D341Med (cell line): ENCODE data around the gene TNFRSF1A.

Experiments
- DNase-seq: peaks from one replicate; pipeline ENCODE4 v3.0.0; 2012; ENCODE audit warnings: low spot score

Gene TNFRSF1A

DNA sequence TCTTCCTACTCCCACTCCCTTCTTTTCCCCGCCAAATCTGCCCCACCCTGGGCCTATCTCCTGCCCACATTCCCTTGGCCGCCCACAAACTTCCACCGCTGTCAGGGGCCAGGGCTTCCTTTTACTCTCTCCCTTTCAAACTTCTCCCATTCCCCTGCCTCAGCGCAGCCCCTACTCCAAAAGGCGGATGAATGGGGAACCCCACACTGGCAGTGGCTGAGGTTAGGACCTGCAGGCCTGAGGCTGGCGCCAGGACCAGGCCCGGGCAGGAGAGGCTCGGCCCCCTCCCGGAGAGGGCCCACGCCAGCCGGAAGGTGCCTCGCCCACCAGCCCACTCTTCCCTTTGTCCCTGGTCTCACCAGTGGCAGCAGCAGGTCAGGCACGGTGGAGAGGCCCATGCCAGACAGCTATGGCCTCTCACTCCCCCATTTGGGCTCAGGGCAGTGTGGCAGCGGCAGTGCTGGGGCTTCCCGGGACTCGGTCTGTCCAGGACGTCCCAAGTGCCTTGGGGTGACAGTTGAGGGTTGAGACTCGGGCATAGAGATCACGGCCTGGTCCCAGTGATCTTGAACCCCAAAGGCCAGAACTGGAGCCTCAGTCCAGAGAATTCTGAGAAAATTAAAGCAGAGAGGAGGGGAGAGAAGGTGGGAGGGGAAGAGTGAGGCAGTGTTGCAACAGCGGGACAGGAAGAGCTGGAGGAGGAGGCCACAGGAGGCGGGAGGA lies at the start of gene TNFRSF1A:
TNFRSF1A (minus strand) TSS at position 660 of the 723 bp plus-strand sequence; CDS start at position 398, 262 bp downstream.
- DNase-seq, result no peak

DNA sequence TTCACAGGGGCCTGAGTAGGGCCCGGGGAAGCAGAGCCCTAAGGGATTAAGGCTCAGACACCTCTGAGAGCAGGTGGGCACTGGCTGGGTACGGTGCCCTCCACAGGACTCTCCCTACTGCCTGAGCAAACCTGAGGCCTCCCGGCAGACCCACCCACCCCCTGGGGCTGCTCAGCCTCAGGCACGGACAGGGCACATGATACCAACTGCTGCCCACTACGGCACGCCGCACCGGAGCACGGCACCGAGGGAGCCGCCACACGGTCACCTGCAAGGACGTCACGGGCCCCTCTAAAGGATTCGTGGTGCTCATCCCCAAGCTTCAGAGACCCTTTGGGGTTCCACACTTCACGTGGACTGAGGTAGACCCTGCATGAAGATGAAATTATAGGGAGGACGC lies 49.1 kb upstream of the TNFRSF1A start:
- DNase-seq, result no peak

DNA sequence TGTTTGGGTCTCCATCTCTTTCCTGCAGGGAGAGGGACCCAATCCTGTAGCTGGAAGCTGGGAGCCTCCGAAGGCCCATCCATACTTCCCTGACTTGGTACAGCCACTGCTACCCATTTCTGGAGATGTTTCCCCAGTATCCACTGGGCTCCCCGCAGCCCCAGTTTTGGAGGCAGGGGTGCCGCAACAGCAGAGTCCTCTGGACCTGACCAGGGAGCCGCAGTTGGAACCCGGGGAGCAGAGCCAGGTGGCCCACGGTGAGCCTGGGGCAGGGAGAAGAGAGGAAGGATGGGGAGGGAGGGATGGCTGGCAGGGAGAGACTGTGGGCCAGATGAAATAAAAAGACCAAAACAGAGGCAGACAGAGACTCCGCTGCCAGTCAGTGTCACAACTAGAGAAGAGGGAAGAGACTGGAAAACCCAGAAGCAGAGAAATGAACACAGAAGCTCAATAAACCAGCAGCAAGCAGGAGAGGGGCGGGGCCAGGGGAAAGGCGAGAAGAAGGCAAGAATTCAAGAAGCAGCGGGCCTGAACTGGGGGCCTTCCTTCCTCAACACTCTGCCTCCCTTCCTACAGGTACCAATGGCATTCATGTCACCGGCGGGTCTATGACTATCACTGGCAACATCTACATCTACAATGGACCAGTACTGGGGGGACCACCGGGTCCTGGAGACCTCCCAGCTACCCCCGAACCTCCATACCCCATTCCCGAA lies 48.4 kb upstream of the TNFRSF1A start:
- no peak for DNase-seq

DNA sequence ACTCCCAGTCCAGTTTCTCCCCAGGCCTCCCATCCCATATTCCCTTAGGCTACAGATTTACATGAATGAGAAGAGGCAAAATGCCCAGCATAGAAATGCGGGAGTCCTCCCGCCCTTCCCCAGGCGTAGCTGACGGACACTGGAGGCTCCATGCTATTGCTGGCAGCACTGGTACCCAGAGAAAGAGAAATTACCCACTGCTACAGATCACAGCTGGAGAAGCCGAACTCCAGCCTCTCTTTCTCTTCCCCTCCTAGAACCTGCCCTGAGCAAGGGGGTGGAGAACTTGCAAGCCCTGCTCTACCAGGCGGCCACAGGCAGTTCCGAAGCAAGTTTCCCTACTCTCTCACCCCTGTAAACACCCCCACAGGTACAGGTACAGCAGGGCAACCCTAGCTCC lies 45.7 kb upstream of the TNFRSF1A start:
- DNase-seq, result no peak

DNA sequence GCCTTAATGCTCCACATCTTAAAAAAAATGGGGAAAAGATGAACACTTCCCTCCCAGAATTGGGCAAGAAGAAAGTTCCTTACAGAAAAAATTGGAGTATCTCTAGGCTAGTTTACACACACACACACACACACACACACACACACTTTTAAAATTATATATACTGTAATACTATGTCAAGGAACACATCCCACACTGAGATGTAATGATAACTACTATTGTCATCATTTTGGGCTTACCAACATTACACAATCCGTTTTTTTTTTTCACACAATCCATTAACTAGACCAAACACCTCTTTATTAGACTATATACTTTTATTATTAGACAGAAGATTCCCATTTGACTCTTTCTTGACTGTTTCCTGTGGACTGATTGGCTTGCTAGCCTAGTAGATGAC lies 44.6 kb upstream of the TNFRSF1A start:
- no peak for DNase-seq

DNA sequence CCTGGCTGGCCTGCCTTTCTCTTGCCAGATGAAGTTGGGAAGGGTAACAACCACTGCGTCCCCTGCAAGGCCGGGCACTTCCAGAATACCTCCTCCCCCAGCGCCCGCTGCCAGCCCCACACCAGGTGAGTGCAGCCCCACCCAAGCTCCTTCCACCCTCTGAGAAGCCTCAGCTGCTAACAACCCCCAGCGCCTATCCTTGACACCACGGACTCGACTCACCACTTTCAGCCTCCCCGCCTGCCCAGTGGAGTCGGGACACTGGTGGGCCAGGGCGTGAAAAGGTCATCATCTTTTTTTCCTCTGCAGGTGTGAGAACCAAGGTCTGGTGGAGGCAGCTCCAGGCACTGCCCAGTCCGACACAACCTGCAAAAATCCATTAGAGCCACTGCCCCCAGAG lies 44.2 kb upstream of the TNFRSF1A start:
- DNase-seq, result no peak

DNA sequence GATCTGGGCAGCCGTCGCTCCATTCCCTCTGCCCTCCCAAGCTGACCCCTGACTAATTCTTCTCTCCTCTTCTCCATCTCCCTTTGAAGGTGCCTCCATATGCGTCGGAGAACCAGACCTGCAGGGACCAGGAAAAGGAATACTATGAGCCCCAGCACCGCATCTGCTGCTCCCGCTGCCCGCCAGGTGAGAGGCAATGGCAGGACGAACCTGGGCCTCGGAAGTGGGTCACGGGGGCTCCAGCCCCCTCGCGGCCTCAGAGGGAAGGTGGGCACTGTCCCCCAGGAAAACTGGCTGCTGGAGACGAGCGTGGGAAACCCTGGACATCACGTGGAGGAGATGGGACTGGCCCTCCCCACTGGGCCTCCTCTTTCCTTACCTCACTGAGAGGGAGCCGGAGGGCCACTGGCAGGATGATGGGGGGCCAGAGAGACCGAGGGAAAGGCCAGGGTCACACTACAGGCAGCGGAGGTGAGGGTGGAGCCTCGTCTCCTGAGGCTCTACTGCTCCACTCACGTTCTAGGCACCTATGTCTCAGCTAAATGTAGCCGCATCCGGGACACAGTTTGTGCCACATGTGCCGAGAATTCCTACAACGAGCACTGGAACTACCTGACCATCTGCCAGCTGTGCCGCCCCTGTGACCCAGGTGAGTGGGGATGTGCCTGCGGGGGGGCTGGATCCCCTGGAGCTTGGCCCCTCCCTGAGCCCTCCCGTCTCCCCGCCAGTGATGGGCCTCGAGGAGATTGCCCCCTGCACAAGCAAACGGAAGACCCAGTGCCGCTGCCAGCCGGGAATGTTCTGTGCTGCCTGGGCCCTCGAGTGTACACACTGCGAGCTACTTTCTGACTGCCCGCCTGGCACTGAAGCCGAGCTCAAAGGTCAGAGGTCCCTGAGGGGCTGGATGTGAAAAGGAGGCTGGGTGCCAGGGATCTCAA lies 42.9 kb upstream of the TNFRSF1A start:
- DNase-seq, result no peak

DNA sequence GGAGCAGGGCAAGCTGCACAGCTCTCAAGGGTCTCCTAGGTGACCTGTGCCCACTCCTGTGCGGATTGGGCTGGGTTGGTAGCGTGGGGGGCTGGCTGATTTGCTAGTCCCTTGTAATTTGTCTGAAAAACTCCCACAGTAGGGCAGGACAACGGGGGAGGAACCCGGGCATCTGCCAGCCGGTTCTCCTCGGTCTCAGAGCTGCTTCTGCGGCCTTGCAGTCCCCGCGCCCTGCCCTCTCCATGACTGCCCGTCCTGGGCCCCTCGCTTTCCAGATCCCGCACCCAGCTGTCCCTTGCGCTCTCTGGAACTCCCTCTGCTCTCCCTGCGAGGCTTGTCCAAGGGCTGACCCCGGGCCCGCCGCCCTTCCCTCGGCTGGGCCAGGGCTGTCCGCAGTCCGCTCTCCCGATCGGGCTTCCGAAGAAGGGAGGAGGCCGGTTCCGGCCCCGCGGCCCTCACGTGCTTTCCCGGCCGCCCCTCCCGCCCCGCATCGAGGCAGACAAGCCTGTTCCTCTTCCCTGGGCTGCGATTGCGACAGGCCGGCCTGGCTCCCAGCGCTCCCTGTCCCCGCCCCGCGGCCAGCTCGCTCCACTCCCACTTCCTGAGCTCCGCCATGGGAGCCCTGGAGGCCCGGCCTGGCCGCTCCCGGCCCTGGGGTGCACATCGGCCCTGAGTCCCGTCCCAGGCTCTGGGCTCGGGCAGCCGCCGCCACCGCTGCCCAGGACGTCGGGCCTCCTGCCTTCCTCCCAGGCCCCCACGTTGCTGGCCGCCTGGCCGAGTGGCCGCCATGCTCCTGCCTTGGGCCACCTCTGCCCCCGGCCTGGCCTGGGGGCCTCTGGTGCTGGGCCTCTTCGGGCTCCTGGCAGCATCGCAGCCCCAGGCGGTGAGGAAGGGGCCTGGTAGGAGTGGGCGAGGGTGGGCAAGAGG lies 42.0 kb upstream of the TNFRSF1A start, which contains the start of gene LTBR:
LTBR (plus strand) TSS at position 591 of the 927 bp plus-strand sequence; CDS start at position 788, 197 bp downstream.
- no peak for DNase-seq

DNA sequence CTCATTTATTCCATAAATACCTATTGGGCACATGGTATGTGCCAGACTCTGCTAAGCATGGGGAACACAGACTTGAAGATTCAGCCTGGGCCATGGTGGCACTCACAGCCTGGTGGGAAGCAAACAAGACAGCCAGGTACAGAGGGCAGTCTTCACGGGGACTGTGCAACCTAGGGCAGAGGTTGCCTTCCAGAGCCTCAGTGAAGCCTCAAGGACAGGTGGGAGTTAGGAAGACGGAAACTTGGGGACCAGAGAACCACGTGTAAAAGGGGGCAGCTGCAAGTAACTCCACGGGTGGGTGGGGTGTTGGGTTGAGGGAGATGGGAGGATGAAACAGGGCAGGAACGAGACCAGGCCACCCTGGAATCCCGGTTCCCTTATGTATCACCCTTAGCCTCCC lies 41.1 kb upstream of the TNFRSF1A start:
- DNase-seq, result no peak

DNA sequence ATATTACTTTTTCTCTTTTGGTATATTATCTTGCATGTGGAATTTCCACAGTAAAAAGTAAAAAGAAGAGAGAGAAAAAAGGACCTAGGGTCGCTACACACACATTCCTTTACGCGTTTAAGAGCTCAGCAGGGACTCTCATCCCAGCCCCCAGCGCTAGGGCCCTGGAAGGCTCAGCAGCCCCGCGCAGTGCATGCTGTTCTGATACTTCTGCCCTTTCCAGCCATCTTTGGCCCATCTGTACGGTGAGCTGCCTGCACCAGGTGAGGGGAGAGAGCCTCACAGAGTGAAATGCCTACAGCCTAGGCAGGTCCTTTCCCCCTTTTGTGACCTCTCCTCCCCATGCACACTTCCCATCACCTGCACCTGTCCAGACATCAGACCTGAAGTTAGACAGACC lies 40.5 kb upstream of the TNFRSF1A start:
- DNase-seq, result no peak

DNA sequence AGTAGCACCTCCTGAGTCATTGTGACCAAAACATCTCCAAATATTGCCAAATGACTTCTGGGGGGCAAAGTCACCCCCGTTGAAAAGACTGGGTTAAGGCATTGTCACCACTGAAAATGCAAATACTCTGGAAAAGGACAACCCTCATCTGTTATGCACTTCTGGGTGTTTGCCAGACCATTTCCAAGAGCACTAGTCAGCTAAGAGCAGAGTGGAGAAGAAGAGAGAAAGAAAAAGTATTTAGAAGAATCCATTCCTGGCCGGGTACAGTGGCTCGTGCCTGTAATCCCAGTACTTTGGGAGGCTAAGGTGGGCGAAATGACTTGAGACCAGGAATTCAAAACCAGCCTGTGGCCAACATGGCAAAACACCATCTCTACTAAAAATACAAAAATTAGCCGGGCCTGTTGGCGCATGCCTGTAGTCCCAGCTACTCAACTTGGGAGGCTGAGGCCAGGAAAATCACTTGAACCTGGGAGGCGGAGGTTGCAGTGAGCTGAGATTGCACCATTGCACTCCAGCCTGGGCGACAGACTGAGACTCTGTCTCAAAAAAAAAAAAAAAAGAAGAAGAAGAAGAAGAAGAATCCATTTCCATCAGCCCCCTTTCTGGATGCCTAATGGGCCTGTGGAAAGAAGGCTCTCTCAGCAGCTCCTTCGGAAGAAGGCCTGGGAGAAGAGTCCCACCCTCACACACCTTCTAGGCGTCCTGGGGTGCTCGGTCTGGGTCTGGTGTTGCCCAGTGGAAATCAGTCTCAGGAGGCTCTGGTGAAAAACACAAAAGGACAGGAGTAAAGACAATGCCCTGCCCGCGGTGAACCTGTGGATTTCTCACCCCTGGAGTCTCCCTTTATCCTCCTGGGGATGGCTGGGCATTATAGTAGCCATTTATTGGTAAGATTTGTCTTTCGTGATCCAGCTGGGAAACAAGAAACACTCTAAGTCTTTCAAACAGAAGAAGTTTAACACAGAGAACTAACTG lies 38.6 kb upstream of the TNFRSF1A start:
- DNase-seq, result no peak

DNA sequence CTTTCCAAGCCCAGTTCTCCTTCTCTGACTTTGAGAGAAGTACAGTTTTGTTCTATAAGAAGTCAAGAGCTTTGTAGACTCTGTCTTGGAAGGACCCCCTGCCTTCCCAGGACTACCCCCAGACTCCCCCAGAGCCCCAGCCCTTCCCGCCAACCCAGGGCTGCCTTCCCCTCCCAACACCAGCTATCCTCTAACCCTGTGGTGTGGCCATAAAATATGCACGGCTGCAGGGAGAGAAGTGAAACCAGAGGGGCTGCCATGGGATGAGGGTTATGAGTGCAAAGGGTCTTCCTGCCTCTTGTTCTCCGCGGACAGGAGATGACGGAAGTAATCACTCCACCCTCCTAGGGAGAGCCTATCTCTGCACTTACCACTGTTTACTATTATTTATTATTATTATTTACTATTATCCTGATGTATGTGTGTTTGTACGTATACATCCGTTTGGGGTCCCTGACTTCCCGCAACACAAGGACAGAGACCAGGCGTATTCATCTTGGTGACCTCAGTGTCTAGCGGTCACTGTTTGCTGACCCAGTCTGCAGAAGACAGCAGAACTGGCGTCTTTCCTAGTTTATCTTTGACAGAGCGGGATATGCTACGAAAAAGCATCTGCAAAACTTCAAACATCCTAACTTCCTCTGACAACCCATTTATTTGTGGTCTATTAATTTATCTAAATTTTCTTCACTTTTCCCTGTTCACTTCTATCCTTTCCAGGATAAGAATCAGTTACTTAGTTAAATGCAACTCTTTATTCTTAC lies 37.0 kb upstream of the TNFRSF1A start:
- DNase-seq, result no peak

DNA sequence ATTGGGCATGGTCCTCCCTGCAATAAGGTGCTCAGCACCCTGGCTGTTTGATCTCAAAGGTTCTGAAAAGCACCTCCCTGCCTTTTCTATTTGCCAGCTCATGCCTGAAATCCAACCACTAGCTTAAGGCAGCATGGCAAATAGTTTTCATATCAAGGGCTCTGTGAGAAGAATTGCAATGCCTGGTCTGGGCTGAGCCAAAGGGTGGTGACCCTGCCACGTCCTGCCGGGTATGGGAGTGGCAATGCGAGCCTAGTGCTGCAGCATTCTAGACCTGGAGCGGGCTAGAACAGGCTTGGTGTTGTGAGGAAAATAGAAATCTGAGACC lies 35.8 kb upstream of the TNFRSF1A start:
- DNase-seq, result no peak

DNA sequence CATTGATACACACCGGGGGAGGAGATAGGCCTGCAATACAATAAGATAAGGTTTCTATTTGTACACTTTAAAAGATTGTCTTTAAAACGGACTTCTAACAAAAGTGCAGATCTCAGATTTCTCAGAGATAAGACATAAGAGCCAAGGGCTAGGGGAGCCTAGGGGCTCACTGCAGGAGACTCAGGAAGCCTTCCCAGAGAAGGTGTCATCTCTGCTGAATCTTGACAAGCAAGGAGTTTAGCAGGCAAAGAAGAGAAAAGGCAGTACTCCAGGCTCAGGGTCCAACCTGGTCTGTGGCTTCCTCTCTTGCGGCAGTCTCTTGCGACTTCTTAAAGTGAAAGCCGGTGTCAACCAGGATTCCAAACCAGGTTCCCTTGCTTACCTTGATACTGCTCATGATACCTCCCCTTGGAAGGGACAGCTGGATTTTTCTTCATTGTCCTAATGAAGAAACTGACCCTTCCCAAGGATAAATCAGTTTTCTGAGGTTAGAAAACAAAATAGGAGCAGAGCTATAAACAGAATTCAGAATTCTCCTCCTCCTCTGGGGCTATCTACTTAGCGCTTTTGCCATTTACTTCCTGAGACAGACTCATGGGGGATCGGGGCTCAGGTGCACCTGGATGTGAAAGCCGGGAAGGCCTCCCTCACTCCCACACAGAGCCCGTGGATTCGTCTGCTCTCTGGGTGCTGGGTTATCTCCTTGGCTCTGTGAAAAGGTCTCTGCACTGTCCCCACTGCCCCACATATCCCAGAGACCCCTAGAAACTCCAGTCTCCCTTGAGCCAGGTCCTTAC lies 35.2 kb upstream of the TNFRSF1A start:
- no peak for DNase-seq

DNA sequence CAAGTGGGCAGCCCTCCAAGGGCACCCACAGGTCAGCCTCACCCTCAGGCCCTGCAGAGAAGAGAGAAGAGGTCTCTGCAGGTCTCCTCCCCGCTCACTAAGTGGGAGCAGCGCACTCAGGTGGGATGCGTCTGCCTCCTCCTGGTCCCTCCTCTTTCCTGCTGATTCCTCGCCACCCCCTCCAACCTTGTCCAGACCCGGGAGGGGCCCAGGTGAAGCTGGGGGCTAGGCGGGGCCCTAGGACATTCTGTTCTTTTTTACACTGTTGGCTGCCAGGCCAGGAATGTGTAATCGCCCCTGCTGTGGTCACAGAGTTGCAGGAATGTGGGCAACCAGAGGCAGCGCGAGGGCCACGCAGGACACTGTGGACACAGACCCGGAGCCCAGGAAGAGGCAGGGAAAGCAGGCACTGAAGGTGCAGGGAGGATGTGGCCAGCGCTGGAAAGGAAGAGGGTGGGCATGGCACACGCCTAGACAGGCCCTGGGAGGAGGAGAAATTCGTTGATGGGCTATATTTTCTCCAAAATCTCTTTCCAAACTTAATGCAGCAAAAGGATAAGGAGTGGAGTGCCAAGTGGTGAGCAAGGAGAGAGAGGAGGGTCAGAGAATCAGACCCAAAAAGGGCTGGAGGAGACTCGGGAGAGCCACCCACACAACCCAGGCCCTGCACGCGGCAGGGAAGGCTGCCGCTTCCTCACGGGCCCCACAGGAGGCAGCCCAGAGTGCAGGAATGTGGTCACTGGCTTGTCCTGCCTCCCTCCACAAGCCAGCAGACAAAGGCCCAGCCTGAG lies 34.4 kb upstream of the TNFRSF1A start:
- no peak for DNase-seq

DNA sequence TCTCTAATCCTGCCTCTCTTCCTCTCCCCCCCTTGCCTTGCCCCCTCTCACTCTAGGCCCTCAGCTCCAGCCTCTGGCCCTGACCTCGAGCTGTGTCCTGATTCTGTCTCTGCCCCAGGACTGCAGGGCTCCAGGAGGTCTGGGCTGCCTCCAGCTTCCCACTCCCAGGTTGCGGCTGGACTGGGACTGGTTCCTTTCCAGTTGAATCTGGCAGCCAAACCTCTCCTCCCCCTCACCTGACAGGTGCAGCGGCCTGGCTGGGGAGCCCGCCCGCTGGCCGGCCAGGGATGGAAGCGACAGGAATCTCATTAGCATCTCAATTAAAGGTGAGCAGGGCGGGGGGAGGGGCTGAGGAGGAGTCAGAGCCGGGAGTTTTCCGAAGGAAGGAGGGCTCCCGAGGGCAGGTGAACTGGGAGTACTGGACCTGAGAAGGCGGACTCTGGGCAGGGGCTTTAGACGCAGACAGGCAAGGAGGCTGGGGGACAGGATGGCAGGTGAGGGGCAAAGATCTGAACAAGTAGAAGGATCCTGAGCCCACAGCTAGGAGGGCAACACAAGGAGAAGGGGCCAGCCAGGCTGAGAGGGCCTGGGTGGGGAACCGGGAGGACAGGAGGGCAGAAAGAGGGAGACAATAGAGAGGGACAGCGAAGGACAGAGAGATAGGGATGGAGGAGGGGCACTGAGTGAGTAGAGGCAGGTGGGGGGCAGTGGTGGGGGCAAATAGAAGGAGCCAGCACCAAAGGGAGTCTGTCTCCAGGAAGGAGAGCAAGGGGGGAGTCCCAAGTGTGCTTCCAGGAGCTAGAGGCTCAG lies 33.6 kb upstream of the TNFRSF1A start, which contains the start of gene SCNN1A:
SCNN1A (minus strand) TSS at position 295 of the 810 bp plus-strand sequence. CDS start 780 bp downstream, outside the sequence.
- DNase-seq, result no peak

DNA sequence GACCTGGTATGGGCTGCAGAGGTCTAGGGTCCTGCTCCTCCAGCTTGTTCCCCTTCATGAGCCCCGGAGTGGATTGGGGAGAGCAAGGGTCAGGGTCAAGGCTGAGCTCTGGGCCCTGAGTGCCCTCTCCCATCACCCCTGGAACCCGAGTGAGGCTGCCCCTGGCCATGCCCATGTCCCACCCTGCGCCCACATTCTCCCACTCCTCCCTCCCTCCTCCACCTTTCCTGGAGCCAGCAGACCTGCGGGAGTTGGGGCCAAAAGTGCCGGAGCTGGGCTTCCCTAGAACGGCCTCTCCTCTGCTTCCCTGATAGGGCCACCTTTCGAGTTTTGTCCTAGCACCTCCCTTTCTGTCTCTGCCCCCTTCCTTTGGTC lies 32.9 kb upstream of the TNFRSF1A start:
- DNase-seq, result no peak
